Chondrocyte (in vitro differentiated cells): Measurements from ENCODE around the gene KIF19. TPM values are rescaled to one million over a fixed set of nuclear protein-coding genes. Genes with fewer than 3 reads are reported as not detected.

Experiments
- DNase-seq: peaks from one replicate; pipeline ENCODE4 v3.0.0; 2021; ENCODE audit warnings: mixed read lengths, low spot score
- H3K27ac Mint-ChIP-seq: one replicate; pipeline ENCODE4 v1.8.0; 2021; ENCODE audit warnings: mild to moderate bottlenecking, moderate library complexity, mixed read lengths; ENCODE audit not compliant: unreplicated experiment
- H3K27me3 Mint-ChIP-seq: 2 replicates; pipeline ENCODE4 v1.8.0; 2021; ENCODE audit warnings: low read depth, mixed read lengths
- H3K36me3 Mint-ChIP-seq: 2 replicates; pipeline ENCODE4 v1.8.0; 2021; ENCODE audit warnings: low read depth, mixed read lengths
- H3K4me1 Mint-ChIP-seq: 2 replicates; pipeline ENCODE4 v1.8.0; 2021; ENCODE audit warnings: low read depth, mild to moderate bottlenecking, mixed read lengths
- H3K4me3 Mint-ChIP-seq: one replicate; pipeline ENCODE4 v1.8.0; 2021; ENCODE audit warnings: mild to moderate bottlenecking, moderate library complexity, mixed read lengths; ENCODE audit not compliant: unreplicated experiment
- H3K9me3 Mint-ChIP-seq: 2 replicates; pipeline ENCODE4 v1.8.0; 2021; ENCODE audit warnings: low read depth, mixed read lengths
- total RNA-seq: library from RNA; stranded (reverse); gene quantifications from 3 replicates; pipeline ENCODE4 v1.2.1, GENCODE V29; 2021
- TF ChIP-seq, protein P1 (sequence below): fragments of 200-600 bp; sonication (generic); IDR thresholded peaks from 2 replicates; pipeline ENCODE4 v1.5.0; 2021; ENCODE audit warnings: antibody characterized with exemption, mild to moderate bottlenecking, moderate library complexity

The KIF19 gene
- total RNA-seq, 1 donor from 2014 or later, result not detected

DNA sequence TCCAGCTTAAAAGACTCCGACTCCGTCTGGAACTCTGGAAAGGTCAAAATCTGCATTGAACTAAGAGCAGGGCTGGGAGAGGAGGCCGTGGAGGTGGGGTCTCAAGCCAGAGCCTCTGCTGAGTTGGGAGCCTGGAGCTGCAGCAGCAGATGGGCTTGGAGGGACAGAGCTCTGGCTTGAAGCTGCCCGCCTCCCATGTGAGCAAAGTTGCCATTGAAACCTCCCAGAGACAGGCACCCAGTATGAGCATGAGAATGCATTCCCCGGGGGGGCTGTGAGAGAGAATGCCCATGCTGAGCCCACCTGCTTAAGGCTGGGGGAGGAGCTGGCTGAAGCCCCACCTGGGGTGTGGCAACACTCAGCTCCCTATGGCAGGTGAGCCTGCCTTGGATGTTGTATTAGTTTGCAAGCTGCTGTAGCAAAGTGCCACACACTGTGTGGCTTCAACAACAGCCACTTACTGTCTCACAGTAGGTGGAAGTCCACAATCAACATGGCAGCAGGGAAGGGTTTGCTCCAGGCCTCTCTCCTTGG, 9.6 kb downstream of the KIF19 start:
- H3K36me3 Mint-ChIP-seq, result no peaks in the 10 kb centered on the region
- TF ChIP-seq, protein P1, sequence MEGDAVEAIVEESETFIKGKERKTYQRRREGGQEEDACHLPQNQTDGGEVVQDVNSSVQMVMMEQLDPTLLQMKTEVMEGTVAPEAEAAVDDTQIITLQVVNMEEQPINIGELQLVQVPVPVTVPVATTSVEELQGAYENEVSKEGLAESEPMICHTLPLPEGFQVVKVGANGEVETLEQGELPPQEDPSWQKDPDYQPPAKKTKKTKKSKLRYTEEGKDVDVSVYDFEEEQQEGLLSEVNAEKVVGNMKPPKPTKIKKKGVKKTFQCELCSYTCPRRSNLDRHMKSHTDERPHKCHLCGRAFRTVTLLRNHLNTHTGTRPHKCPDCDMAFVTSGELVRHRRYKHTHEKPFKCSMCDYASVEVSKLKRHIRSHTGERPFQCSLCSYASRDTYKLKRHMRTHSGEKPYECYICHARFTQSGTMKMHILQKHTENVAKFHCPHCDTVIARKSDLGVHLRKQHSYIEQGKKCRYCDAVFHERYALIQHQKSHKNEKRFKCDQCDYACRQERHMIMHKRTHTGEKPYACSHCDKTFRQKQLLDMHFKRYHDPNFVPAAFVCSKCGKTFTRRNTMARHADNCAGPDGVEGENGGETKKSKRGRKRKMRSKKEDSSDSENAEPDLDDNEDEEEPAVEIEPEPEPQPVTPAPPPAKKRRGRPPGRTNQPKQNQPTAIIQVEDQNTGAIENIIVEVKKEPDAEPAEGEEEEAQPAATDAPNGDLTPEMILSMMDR, result no peak
- H3K4me1 Mint-ChIP-seq, result no peaks in the 10 kb centered on the region

DNA sequence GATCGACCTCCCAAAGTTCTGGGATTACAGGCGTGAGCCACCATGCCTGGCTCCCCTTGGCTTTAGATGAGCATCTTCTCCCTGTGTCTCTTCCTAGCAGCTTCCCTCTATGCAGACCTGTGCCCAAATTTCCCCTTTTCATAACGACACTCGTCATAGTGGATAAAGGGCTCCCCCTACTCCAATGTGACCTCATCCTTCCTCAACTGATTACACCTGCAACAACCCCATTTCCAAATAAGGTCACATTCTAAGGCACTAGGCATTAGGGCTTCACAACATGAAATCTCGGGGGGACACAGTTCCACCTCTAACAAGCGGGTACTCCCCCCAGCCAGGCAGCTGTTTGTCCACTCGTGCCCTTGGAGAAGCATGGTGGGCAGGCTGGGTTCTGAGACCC, 10.3 kb downstream of the KIF19 start:
- TF ChIP-seq, protein P1, result no peak
- Mint-ChIP-seq H3K27me3 (peaks cover 36% of the 10 kb centered on the region), H3K4me3 (no peak overlapping the region), H3K36me3 (no peaks in the 10 kb centered on the region), H3K9me3 (no peaks in the 10 kb centered on the region), H3K27ac (no peak overlapping the region), H3K4me1 (no peaks in the 10 kb centered on the region)
- no peak for DNase-seq

More for the DNA sequence above, 9.6 kb downstream of the KIF19 start:
- Mint-ChIP-seq H3K27me3 (peaks cover 42% of the 10 kb centered on the region), H3K27ac (no peak overlapping the region), H3K4me3 (no peak overlapping the region), H3K9me3 (no peaks in the 10 kb centered on the region)
- DNase-seq, result no peak

DNA sequence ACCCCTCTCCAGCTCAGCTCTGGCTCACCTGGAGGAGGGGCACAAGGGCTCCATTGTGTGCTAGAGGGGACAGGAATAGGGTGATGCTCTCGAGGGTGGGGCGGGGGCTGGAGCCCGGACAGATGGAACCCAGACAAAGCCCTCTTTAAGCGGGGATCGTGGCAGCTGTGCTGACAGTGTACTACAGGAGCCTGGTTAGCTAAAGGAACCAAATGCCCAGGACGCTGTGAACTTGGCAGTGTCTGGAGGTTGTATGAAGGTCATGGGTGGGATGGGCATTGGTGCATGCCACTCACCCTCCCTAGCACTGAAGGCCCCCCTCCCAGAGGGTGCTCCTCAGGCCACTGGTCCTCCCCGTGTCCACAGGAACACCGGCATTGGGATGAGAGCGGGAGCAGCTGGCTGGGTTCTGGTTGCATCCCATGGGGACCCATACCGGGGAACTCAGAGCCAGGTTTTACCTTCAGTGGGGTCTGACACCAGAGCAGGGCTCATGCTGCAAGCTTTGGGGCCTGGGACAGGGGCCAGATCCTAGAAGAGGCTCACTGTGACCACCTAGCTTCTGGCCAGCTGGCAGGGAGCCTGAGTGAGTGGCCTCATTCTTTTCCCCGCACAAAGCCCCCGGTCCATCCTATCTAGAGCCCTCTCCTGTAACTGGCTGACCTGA, 11.9 kb downstream of the KIF19 start:
- TF ChIP-seq, protein P1, result no peak

DNA sequence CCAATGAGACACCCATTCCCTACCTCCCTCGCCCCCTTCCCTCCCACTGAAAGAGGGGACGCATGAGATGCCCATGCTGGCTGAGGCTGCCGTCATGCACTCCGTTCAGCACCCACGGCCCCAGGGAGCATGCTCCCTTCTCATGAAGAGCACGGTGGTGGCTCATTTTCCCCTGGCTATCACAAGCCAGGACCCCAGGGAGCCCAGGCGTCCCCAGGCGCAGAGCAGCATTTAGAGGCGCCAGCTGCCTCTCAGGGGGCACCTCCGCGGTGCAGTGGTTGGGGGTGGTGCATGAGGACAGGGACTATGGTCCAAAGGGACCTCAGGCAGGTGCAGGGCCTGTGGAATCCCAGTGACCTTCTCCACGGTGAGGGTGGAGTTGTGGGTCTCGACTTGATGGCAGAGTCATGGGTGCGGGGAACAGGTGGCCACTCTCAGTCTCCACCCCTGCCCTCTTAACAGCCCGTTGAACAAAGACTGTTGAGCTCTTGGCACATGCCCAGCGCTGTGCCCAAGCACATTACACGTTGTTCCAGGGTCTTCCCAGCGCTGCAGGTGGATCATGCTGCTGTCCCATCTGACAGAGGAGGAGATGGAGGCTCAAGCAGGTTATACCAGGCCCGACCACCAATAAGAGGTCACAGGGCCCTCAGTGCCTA, 13.6 kb downstream of the KIF19 start:
- peaks cover 34% of the 10 kb centered on the region for H3K27me3 Mint-ChIP-seq
- H3K4me3 Mint-ChIP-seq, result no peak overlapping the region
- no peak for DNase-seq
- H3K4me1 Mint-ChIP-seq, result no peaks in the 10 kb centered on the region
- no peaks in the 10 kb centered on the region for H3K36me3 Mint-ChIP-seq
- H3K9me3 Mint-ChIP-seq, result no peaks in the 10 kb centered on the region
- no peak overlapping the region for H3K27ac Mint-ChIP-seq
- TF ChIP-seq, protein P1, result no peak

More for the DNA sequence above, 11.9 kb downstream of the KIF19 start:
- H3K4me3 Mint-ChIP-seq, result no peak overlapping the region
- H3K4me1 Mint-ChIP-seq, result no peaks in the 10 kb centered on the region
- no peak overlapping the region for H3K27ac Mint-ChIP-seq
- no peaks in the 10 kb centered on the region for H3K9me3 Mint-ChIP-seq
- no peak for DNase-seq
- H3K27me3 Mint-ChIP-seq, result peaks cover 33% of the 10 kb centered on the region
- H3K36me3 Mint-ChIP-seq, result no peaks in the 10 kb centered on the region

DNA sequence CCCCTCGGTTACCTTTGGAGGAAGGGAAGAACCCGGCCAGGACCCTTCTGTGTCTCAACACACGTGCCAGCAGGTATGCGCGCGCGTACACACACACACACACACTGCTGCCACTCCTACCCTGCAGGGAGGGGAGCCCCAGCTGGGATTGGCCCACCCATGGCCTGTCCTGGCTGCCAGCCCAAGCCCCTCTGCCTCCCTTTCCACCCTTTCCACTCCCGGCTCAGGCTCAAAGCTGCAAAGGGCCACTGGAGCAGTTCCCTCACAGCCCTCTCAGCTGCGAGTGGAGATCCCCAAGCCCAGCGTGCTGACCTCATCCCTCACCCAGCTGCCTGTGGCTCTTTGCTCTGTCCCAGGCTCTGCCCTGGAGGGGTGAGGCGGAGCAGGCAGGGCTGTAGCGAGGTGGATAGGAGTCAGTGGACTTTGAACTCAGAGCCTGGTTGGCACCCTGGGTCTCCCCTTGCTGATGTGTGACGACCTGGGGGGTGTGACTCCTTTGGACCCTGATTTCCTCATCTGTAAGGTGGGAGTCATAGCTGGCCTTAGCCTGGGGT, 14.5 kb downstream of the KIF19 start:
- TF ChIP-seq, protein P1, result no peak
- Mint-ChIP-seq H3K27ac (no peak overlapping the region), H3K9me3 (no peaks in the 10 kb centered on the region), H3K27me3 (peaks cover 42% of the 10 kb centered on the region), H3K4me1 (no peaks in the 10 kb centered on the region), H3K36me3 (no peaks in the 10 kb centered on the region), H3K4me3 (no peak overlapping the region)
- DNase-seq, result no peak
